ENCODE data around the gene MYEOV. TPM values are rescaled to one million over a fixed set of nuclear protein-coding genes. Genes with fewer than 3 reads are reported as not detected.

MYEOV gene
- 9.4 TPM for polyA plus RNA-seq (2013, experiment 1 of 2; ENCODE audit: insufficient read length)
- 2.2 TPM for polyA plus RNA-seq (2013, experiment 2 of 2; ENCODE audit: insufficient read length)

DNA sequence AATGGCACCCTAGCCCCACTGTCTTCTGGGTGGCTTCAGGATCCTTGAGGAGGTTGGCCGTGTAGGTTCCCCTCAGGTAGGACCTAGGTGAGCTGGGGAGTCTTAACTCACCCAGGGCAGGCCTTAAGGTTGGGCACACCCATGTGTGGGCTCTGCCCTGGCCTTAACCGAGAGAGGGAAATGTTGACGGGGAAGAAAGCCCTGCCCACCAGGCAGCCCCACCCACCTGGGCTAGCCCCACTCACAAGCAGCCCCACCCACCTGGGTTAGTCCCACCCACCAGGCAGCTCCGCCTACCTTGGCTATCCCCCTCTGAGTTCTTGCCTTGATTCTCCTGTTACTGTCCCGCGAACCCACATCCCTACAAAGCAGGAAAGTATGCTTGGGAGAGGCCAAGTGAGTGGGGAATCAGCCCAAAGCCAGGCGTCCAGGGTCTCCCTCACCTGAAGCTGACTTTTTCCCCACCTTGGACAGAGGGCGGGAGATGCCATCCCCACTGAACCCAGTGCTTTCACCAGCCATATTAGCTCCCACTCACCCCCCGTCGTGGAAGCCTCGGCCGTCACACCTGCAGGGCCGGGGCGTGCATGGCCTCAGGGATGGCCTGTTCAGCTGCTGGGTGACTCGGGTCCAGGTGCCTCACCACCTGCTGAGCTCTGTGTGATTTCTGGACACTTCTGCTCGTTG is at the start of gene MYEOV:
MYEOV (plus strand) TSS at position 337 of the 687 bp plus-strand sequence. CDS start 1,200 bp downstream, outside the sequence.
- DNase-seq = peak; percentile 34

- DNase-seq = no peak
These were observed 49.7 kb upstream of the MYEOV start for GRCh38 chr11:69244266-69244665.

DNA sequence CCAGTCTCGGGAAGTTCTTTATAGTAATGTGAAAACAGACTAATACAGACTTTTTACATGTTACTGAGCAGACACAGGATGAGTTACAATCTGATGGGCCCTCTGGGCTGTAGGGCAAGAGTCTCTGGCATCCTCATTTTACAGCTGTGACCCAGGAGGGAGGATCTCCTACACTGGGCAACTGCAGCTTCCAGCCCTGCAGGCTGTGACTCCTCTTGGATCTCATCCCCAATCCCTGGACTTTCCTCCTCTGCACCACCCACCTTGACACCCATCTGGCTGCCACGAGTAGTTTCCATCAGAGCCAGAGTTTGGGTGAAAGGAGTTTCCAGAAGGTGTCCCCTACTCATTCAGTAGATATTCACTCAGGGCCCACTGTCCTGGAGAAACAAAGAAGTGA is 48.9 kb upstream of the MYEOV start:
- DNase-seq = no peak

- DNase-seq = no peak
These were observed 48.2 kb upstream of the MYEOV start for GRCh38 chr11:69245491-69246345.

DNA sequence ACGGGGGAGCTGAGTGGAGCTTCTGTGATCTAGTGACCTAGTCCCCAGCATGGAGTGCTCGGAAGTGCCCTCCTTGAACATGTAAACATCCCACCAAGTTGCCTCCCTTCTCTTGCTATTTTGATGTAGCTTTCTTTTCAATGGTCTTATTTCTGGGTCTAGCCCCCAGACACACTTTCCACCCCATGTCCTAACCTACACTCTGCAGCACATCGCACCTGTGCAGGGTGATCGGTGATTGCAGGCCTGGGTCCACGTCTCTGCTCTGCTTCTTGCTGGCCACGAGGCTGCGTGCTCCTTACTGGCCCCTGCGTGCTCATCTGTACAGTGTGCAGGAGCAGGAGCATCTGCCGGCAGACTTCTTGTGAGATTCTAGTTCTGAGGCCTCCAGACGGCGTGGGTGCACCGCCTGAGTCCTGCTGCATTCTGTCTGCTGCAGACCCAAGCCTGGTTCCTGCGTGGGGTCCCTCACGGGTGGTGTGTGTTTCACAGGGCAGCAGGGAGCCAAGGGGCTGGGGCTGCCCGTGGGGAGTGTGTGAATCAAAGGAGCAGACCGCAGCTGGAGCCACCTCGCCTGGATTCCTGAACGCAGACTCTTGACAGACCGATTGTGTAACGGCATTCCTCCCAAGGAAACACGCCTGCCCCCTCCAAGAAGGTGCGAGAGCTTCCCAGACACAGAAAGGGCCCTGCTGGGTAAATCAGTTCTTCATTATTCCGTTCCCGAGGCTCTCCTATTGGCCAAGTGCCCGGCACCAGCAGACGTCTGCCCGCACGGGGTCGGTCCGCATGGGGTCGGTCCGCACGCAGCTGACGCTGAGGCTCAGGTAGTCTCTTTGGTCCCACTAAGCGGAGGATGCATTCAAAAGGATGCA is 44.4 kb upstream of the MYEOV start:
- peak; percentile 44 for DNase-seq

GRCh38 chr11:69250186-69251056 is 43.5 kb upstream of the MYEOV start:
- no peak for DNase-seq

- DNase-seq = no peak
These were observed 42.9 kb upstream of the MYEOV start for GRCh38 chr11:69251057-69251393.

- no peak for DNase-seq
These were observed 42.1 kb upstream of the MYEOV start for GRCh38 chr11:69251639-69252489.

- DNase-seq = no peak
These were observed 41.5 kb upstream of the MYEOV start for GRCh38 chr11:69252490-69252837.

DNA sequence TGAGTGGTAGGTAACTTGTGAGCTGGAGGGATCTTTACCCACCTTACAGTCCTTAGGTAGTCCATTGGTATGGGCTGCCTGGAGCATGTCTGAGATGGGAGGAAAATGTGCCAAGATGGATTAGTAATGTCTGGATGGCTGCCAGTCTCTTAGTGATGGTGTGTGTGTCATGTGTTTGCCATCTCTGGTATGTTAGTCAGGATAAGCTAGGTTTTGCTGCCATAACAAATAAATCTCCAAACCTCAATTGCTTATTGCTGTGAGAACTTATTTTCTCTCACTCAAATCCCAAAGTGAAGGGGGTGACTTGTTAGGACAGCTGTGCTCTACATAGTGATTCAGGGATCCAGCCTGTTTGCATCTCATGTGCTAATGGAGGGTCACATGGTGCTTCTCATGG is 40.9 kb upstream of the MYEOV start:
- DNase-seq = peak; percentile 83

GRCh38 chr11:69257134-69257533 is 36.8 kb upstream of the MYEOV start:
- DNase-seq = no peak

DNA sequence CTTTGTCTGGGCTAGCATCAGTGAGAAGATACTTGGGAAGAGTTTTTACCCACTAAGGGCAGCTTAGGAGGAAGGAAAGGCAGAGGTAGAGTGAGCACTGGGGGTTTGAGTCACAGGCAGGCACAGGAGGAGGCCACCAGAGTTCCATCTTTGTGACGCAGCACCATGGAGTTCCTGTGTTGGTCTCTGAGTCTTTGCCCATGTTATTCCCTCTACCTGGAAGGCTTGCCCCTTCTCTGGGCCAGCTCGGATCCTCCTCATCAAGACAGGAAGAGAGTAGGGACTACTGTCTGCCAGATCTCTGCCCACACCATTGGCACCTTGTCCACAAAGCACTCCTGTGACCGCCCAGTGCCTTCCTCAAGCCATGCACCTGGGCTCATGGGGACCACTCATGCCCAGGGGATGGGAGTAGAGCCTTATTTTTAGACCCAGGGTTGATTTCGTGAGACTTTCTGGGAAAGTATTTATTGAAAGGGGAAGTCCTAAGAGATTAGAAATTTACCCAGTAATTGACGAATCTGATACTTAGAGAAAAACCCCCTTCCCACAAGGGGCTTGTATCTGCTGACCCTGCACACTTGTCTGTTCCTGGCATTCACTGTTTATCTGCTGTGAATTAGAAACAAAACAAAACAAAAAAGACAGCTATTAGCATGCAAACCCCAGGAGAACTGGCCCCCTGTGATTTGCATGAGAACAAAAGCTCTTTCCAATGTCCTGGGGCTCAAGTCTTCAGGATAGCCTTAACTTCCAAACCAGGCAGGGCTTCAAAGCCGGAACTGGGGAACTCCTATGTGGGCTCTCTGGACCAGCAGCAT is 35.9 kb upstream of the MYEOV start:
- DNase-seq = no peak

DNA sequence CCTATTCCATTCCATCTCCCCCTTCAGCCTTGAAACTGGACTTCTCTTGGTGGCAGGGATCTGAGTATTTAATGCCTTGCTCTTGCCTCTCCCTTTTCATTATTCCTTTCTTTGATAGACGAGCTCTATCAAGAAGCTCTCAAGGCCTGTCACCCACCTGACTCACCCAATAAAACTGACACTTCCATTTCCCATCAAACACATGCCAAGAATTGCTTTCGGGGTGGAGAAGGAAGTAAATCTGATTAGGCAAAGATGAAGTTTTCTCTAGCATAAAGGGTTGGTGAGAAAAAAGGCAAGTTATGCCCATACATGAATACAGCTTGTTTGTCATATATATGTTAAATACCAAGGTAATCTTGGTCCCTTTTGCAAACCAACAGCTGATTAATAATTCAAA is 34.9 kb upstream of the MYEOV start:
- no peak for DNase-seq

GRCh38 chr11:69260622-69261021 is 33.3 kb upstream of the MYEOV start:
- DNase-seq = no peak

DNA sequence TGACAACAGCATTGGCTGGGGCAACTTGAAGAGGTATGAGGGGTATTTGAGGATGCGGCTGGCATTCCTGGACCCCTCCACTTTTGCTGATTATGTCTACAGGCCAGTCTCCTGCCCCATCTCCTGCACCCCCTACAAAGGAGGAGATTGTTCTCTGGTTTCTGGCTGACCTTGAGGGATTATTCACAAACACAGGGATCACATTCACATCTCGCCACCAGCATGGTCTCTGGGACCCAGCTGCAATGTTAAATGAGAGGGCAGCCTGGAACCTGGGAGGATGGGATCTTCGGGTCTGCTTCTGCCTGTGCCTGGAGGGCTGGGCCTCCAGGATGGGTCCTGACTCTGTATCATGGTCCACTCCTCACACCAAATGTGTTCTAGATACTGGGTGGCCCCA is 32.8 kb upstream of the MYEOV start:
- no peak for DNase-seq

- DNase-seq = no peak
These were observed 30.8 kb upstream of the MYEOV start for GRCh38 chr11:69262918-69263735.

DNA sequence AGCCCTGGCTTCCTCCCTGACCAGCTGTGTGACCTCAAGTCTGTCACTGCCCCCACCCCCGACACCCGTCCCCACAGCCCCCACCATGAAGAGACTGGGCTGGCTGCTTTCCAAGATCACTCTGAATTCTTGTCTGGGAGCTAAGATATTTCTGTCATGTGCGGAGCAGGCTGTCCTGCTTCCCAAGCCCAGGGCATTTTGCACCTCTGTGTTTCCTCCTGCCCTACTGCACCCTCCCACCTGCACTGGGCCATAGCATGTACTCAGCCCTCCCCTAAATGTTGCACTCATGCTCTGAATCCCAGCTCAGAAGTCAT is 30.3 kb upstream of the MYEOV start:
- no peak for DNase-seq

DNA sequence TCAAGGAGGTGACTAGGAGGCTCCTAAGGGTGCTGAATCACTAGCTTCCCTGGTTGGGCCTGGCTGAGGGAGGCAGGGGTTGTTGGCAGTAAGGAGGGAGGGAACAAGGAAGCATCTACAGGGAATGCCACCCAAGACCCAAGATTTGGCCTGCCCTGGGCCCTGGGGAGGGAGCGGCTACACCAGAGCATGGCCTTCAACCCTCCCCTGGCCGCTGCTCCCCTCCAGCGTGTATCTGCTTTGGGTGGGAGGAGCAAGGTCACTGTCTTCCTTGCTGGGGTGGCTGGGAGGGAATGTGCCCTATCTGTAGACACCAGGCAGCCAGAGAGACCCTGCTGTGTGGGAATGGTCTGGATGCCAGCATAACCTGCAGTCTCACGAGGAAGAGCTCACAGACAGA is 29.5 kb upstream of the MYEOV start:
- DNase-seq = no peak

DNA sequence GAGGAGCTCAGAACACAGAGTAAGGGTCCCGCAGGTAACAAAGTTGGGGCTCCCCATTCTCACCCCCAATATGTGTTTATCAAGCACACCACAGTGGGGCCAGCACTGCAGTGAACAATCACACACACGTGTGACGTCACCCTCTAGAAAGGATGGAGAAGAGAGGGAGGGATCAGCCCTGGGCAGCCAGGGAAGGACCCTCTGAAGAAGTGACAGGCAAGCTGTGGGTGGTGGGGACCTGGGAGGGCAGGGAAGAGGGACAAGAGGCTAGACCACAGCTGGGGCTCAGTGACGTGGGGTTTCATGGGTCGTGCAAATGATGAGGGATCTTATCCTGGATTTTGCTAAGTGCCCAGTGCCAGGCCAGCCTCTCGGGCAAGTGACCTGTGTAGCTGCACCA is 28.7 kb upstream of the MYEOV start:
- no peak for DNase-seq
